Measurements from ENCODE around the gene KDM3B. TPM values are rescaled to one million over a fixed set of nuclear protein-coding genes. Genes with fewer than 3 reads are reported as not detected.
"Not testable (repeated sequence)": the region's sequence is repeated elsewhere in the genome, so short reads cannot be mapped to it uniquely, and the experiment has no call there.

KDM3B gene
- total and polyA plus RNA-seq, 5 donors, result 22.8 to 56.3 (median 46.7) TPM

DNA sequence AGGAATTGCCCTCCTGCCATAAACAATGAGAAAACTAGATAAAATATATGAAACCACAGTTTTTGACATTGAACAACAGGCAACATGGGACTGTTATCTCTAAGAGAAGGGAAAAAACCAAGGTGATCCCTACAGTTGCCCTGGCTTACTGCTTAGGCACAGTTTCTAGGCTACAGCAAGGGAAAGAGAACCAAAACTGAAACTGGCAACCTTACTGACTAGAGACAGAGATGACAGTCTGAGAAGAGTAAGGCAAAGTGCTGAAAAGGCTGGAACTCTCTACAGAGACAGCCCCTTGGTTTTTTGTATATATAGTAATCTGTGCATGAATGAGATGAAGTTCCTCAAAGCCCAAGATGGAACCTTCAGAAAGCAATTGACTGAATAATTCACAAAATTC, 50.2 kb downstream of the KDM3B start:
- Histone ChIP-seq H3K27ac (ENCODE audit: low read length) (no peak overlapping the region), H3K9me3 (ENCODE audit: control insufficient read depth, low read length) (no peaks in the 10 kb centered on the region), H3K27me3 (ENCODE audit: control insufficient read depth, insufficient read depth) (no peaks in the 10 kb centered on the region), H3K4me1 (ENCODE audit: control insufficient read depth, insufficient read depth, low read length) (no peaks in the 10 kb centered on the region), H3K4me3 (ENCODE audit: low read length) (no peak overlapping the region)
- intact Hi-C loops (cut with DNase I), result loop anchor here in 1 of 4 donors (10.0 kb wide), 1 partner anchor 178 kb away; no protein-coding TSS in a partner anchor
- DNase-seq (no peak), ATAC-seq (no peak)

DNA sequence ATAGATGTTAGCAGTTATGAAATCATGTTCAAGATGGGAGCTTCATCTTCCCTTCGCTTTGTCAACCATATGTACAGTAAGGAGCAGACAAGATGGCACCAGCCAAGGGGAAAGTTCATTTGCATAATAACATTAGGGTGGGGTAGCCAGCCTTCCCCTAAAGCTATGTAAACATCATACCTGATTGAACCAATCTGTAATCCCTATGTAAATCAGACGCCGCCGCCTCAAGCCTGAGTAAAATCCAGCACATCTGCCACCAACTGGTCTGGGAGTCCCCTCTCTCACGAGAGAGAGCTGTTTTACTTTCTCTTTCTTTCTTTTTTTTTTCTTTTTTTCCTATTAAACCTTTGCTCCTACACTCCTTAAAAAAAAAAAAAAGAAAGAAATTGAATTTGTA, 55.5 kb downstream of the KDM3B start:
- no peak for ATAC-seq

DNA sequence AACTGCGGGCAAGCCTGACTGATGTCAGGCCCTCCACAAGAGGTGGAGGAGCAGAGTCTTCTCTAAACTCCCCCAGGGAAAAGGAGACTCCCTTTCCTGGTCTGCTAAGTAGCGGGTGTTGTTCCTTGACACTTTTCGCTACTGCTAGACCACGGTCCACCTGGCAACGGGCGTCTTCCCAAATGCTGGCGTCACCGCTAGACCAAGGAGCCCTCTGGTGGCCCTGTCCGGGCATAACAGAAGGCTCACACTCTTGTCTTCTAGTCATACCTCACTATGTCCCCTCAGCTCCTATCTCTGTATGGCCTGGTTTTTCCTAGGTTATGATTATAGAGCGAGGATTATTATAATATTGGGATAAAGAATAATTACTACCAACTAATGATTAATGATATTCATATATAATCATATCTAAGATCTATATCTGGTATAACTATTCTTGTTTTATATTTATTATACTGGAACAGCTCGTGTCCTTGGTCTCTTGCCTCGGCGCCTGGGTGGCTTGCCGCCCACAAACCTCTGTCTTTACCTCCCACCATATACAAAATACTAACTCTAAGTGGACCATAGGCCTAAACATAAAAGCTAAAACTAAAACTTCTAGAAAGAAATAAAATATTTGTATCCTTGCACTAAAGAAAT, 58.6 kb downstream of the KDM3B start:
- not testable (repeated sequence) for H3K9me3 ChIP-seq (ENCODE audit: control insufficient read depth, low read length); ATAC-seq; H3K27ac ChIP-seq (ENCODE audit: low read length); H3K4me1 ChIP-seq (ENCODE audit: control insufficient read depth, insufficient read depth, low read length); H3K4me3 ChIP-seq (ENCODE audit: low read length); H3K27me3 ChIP-seq (ENCODE audit: control insufficient read depth, insufficient read depth)
- 68% methylated on average over 13 of the region's 14 CpGs for WGBS
- intact Hi-C loops (cut with DNase I), result loop anchor here in 1 of 4 donors (10.0 kb wide), 1 partner anchor 186 kb away; no protein-coding TSS in a partner anchor
- peak; percentile 37 to 78 (median 78) for DNase-seq

More for the DNA sequence above, 55.5 kb downstream of the KDM3B start:
- Histone ChIP-seq H3K27me3 (ENCODE audit: control insufficient read depth, insufficient read depth) (no peaks in the 10 kb centered on the region), H3K9me3 (ENCODE audit: control insufficient read depth, low read length) (no peaks in the 10 kb centered on the region), H3K4me1 (ENCODE audit: control insufficient read depth, insufficient read depth, low read length) (no peaks in the 10 kb centered on the region), H3K4me3 (ENCODE audit: low read length) (no peak overlapping the region), H3K27ac (ENCODE audit: low read length) (no peak overlapping the region)
- WGBS, result 86% methylated on average over 5 of the region's 5 CpGs
- intact Hi-C loops (cut with DNase I), result loop anchor here in 1 of 4 donors (10.0 kb wide), 1 partner anchor 183 kb away; no protein-coding TSS in a partner anchor
- no peak for DNase-seq

DNA sequence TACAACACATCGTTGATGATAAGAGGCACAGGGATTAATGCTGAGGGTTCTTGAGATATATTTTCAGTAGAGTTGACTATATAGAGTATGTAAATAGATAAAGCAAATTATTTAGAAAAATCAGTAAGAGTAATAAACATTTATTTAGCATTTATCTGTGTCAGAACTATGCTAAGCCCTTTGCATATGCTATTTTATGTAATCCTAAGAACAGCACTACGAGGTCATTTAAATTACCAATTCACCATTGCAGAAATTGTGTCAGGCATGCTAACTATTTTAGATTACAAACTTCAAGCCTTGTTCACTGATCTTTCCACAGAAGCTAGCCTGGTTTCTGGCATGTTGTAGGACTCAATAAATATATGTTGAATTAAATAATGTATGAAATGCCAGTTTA, 66.0 kb downstream of the KDM3B start:
- Histone ChIP-seq H3K4me1 (ENCODE audit: control insufficient read depth, insufficient read depth, low read length) (no peaks in the 10 kb centered on the region), H3K4me3 (ENCODE audit: low read length) (no peak overlapping the region)
- intact Hi-C loops (cut with DNase I), result loop anchor here in 1 of 4 donors (10.0 kb wide), 1 partner anchor 194 kb away; no protein-coding TSS in a partner anchor

DNA sequence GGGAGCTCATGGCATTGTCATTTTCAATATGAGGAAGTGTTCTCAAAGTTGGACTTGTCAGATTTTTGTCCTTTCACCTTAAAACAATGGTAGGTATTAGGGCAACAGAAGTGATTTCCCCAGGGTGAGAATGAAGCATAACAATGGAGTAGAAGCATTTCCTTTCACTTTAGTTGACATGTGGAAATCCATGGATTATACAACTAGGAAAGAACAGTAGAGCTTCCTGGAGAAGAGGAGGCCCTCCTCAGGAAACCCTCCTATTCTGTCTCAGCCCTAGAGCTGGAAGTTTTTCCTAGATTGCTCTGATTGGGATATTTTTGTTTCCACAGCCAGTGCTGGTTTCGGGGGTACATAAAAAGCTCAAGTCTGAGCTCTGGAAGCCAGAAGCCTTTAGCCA, 72.6 kb downstream of the KDM3B start:
- 85% methylated on average over 1 of the region's 1 CpG for WGBS
- Histone ChIP-seq H3K27me3 (ENCODE audit: control insufficient read depth, insufficient read depth) (no peaks in the 10 kb centered on the region), H3K4me1 (ENCODE audit: control insufficient read depth, insufficient read depth, low read length) (no peaks in the 10 kb centered on the region), H3K27ac (ENCODE audit: low read length) (peak overlapping the region; percentile 9), H3K4me3 (ENCODE audit: low read length) (no peak overlapping the region), H3K9me3 (ENCODE audit: control insufficient read depth, low read length) (no peaks in the 10 kb centered on the region)
- DNase-seq, result no peak
- intact Hi-C loops (cut with DNase I), result no loop called here
- ATAC-seq, result peak; percentile 77 to 93

More for the DNA sequence above, 66.0 kb downstream of the KDM3B start:
- no peak for ATAC-seq
- Histone ChIP-seq H3K9me3 (ENCODE audit: control insufficient read depth, low read length) (no peaks in the 10 kb centered on the region), H3K27me3 (ENCODE audit: control insufficient read depth, insufficient read depth) (no peaks in the 10 kb centered on the region), H3K27ac (ENCODE audit: low read length) (no peak overlapping the region)
- WGBS, result 76% methylated on average over 2 of the region's 2 CpGs
- DNase-seq, result no peak

DNA sequence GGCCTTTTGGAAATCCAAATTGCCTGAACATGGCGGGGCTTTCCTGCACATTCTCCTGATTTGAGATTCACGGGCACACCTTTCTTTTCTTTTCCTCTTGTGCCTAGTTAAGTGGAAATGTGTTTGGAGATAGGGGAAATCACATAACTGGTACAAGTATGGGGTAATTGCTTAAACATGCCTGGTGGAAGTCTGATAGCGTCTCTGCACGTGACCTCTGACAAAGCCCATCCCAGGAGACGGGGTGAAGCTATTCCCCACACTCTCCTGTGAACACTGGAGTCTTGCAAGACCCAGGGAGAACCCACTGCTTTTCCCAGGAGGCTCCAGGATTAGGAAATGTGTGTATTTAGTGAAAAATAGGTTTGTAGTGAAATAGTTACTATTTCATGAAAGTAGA, 83.5 kb downstream of the KDM3B start:
- H3K4me3 ChIP-seq (ENCODE audit: low read length), result no peak overlapping the region
- WGBS, result 57% methylated on average over 5 of the region's 5 CpGs
- H3K9me3 ChIP-seq (ENCODE audit: control insufficient read depth, low read length), result no peaks in the 10 kb centered on the region
- intact Hi-C loops (cut with DNase I), result no loop called here
- H3K27me3 ChIP-seq (ENCODE audit: control insufficient read depth, insufficient read depth), result no peaks in the 10 kb centered on the region
- peaks cover 6% of the 10 kb centered on the region for H3K4me1 ChIP-seq (ENCODE audit: control insufficient read depth, insufficient read depth, low read length)
- ATAC-seq, result no peak
- H3K27ac ChIP-seq (ENCODE audit: low read length), result peak overlapping the region; percentile 13
- DNase-seq, result no peak

DNA sequence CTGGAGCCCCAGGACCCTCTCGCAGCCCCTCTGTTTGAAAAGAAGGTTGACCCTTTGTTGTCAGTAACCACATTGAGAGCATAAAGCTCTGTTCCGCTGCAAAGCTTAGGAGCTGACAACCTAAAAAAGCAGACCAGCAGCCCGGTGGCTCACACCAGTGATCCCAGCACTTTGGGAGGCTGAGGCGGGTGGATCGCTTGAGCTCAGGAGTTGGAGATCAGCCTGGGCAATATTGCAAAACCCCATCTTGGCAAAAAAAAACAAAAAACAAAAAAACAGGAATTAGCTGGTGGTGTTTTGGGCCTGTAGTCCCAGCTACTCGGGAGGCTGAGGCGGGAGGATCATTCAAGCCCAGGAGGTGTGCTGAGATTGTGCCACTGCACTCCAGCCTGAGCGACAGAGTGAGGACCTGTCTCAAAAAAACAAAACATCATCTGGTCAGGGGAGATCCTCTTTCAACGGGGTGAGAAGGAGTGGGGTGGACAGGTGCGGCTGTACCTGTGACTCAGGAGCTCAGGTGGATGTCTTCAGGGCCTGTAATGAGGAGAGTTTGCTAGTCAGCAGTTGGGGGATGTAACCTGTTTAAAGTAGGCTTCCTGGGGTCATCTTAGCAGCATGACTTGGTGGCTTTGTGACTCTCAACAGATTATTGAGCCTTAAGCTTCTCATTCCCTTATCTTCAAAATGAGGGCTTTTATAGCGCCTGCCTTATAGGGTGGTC, 85.7 kb downstream of the KDM3B start:
- ATAC-seq (no peak), DNase-seq (peak in 1 of 3 donors; percentile 56)
- Histone ChIP-seq H3K27me3 (ENCODE audit: control insufficient read depth, insufficient read depth) (no peaks in the 10 kb centered on the region), H3K27ac (ENCODE audit: low read length) (no peak overlapping the region), H3K4me3 (ENCODE audit: low read length) (peak overlapping the region; percentile 44), H3K9me3 (ENCODE audit: control insufficient read depth, low read length) (no peaks in the 10 kb centered on the region), H3K4me1 (ENCODE audit: control insufficient read depth, insufficient read depth, low read length) (peaks cover 6% of the 10 kb centered on the region)
- WGBS, result 75% methylated on average over 11 of the region's 11 CpGs
- intact Hi-C loops (cut with DNase I), result no loop called here

DNA sequence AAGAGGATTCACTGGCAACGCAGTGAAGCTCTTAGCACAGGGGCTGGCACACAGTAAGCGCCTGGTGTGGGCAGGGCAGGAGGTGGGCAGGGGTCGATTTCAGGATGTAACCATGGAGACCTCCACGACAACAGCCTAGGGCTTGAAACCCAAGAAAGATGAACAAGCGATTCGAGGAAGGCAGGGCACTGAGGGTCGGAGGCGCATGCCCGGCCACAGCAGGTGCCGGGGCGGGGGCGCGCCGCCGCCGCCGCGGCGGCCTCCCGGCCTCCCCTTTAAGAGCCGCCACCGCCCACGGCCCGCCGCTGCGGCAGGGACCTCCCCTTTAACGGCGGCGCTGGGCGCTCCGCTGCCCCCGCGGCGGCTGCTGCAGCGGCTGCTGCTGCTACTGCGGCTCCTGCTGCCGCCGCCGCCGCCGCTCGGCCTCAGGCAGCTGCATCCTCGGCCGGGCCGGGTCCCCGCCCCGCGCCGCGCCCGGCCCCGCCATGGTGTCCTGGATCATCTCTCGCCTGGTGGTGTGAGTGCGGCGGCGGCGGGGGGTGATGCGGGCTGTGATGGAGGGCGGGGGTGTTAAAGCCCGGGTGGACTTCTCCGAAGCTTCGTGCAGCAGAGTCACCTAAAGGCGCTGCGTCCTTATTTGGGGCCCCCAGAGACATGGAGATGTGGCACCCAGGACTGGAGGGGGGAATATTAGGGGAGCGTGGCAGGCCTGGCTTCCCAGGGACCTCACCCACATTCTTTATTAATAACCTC, 86.4 kb downstream of the KDM3B start, which contains the start of gene REEP2:
TSS of gene REEP2 (plus strand) at position 334 of the 753 bp plus-strand sequence. CDS start at position 486, 152 bp downstream.
- Histone ChIP-seq H3K4me1 (ENCODE audit: control insufficient read depth, insufficient read depth, low read length) (peaks cover 6% of the 10 kb centered on the region), H3K4me3 (ENCODE audit: low read length) (peak within 1 kb of the TSS; percentile 44), H3K9me3 (ENCODE audit: control insufficient read depth, low read length) (no peaks in the 10 kb centered on the region), H3K27ac (ENCODE audit: low read length) (peak within 1 kb of the TSS; percentile 5), H3K27me3 (ENCODE audit: control insufficient read depth, insufficient read depth) (no peaks in the 10 kb centered on the region)
- under 1% methylated on average over 65 of the region's 65 CpGs for WGBS
- DNase-seq (peak in 2 of 3 donors; percentile 75 to 76), ATAC-seq (peak; percentile 52 to 63)
- intact Hi-C loops (cut with DNase I), result no loop called here

DNA sequence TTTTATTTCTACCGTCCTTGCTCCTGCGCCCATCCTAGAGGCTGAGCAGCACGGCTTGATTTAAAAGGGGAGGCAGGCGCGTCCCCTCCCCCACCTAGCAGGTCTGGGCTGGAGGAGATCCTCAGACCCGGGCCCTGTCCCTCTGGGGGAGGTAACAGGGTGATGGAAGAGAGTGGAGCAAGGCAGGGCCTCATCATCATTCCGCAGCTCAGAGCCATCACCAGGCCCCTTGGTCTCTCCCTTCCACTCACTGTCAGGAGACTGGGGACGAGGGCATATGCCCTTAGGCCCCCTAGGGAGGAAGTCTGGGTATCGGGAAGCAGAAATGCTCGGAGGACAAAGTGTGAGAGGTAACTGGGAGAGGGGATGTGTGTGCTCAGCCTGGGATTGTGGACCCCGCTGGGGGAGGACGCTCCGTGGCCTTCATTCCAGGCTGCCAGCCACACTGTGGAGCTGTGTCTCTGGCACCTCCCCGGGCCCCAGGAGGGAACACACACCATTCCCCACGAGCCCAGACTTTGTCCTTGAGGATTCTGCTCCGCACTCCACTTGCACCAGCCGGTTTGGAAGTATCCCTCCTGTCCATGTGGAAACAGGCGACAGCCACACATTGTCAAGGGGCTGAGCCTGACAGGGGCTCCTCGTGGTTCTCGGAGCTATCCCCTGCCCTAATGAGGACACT, 87.1 kb downstream of the KDM3B start:
- intact Hi-C loops (cut with DNase I), result no loop called here
- H3K4me1 ChIP-seq (ENCODE audit: control insufficient read depth, insufficient read depth, low read length), result peaks cover 6% of the 10 kb centered on the region
- ATAC-seq, result peak; percentile 34 to 44
- H3K27me3 ChIP-seq (ENCODE audit: control insufficient read depth, insufficient read depth), result no peaks in the 10 kb centered on the region
- H3K27ac ChIP-seq (ENCODE audit: low read length), result peak overlapping the region; percentile 5
- H3K9me3 ChIP-seq (ENCODE audit: control insufficient read depth, low read length), result no peaks in the 10 kb centered on the region
- H3K4me3 ChIP-seq (ENCODE audit: low read length), result peak overlapping the region; percentile 44
- peak in 1 of 3 donors; percentile 62 for DNase-seq
- 38% methylated on average over 20 of the region's 20 CpGs for WGBS
